ENCODE results near the gene PMM1.
"Not testable (repeated sequence)": the region's sequence is repeated elsewhere in the genome, so short reads cannot be mapped to it uniquely, and the experiment has no call there.

DNA sequence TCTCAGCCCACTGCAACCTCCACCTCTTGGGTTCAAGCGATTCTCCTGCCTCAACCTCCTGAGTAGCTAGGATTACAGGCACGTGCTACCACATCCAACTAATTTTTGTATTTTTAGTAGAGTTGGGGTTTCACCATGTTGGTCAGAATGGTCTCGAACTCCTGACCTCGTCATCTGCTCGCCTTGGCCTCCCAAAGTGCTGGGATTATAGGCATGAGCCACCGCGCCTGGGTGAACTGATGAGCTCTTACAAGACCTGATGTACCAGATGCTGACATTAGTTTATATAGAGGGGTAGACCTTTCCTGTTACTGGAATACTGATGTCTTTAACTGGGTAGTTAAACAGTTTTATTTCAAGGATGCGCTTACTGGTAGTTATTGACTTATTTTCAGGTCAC, 45.0 kb upstream of the PMM1 start:
- TF ChIP-seq POLR2A (IDR thresholded peaks at IDR 0.05; ENCODE audit: insufficient read depth in 1 of 2, low read depth in 2 of 2, low read length in 2 of 2); ZNF281 (CRISPR knock-in tag; IDR thresholded peaks at IDR 0.05; ENCODE audit: borderline replicate concordance); CTCF (CRISPR knock-in tag; IDR thresholded peaks at IDR 0.05); ZNF263 (CRISPR knock-in tag; IDR thresholded peaks at IDR 0.05); YY1 (IDR thresholded peaks at IDR 0.05; ENCODE audit: insufficient read depth, insufficient replicate concordance, low read depth, low read length); ZBTB21 (CRISPR knock-in tag; IDR thresholded peaks at IDR 0.05): not testable (repeated sequence)
- TF ChIP-seq, protein P1, sequence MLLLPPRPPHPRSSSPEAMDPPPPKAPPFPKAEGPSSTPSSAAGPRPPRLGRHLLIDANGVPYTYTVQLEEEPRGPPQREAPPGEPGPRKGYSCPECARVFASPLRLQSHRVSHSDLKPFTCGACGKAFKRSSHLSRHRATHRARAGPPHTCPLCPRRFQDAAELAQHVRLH (CRISPR knock-in tag; IDR thresholded peaks at IDR 0.05; ENCODE audit: borderline replicate concordance, low read depth): not testable (repeated sequence)
- TF ChIP-seq, protein P2, sequence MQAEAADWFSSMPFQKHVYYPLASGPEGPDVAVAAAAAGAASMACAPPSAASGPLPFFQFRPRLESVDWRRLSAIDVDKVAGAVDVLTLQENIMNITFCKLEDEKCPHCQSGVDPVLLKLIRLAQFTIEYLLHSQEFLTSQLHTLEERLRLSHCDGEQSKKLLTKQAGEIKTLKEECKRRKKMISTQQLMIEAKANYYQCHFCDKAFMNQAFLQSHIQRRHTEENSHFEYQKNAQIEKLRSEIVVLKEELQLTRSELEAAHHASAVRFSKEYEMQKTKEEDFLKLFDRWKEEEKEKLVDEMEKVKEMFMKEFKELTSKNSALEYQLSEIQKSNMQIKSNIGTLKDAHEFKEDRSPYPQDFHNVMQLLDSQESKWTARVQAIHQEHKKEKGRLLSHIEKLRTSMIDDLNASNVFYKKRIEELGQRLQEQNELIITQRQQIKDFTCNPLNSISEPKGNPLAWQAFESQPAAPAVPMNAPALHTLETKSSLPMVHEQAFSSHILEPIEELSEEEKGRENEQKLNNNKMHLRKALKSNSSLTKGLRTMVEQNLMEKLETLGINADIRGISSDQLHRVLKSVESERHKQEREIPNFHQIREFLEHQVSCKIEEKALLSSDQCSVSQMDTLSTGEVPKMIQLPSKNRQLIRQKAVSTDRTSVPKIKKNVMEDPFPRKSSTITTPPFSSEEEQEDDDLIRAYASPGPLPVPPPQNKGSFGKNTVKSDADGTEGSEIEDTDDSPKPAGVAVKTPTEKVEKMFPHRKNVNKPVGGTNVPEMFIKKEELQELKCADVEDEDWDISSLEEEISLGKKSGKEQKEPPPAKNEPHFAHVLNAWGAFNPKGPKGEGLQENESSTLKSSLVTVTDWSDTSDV (CRISPR knock-in tag; IDR thresholded peaks at IDR 0.05): not testable (repeated sequence)

Measured in HepG2 (cell line).